Middle frontal gyrus (tissue), 1 donor: ENCODE results near the gene GPR179.
A peak's percentile ranks its signal among the peaks of the same experiment; 100 is the strongest.

Source experiments
- DNase-seq: peaks from one replicate; pipeline ENCODE4 v3.0.0-alpha.2; 2015; ENCODE audit warnings: low spot score; ENCODE audit errors: extremely low spot score

Gene GPR179

DNA sequence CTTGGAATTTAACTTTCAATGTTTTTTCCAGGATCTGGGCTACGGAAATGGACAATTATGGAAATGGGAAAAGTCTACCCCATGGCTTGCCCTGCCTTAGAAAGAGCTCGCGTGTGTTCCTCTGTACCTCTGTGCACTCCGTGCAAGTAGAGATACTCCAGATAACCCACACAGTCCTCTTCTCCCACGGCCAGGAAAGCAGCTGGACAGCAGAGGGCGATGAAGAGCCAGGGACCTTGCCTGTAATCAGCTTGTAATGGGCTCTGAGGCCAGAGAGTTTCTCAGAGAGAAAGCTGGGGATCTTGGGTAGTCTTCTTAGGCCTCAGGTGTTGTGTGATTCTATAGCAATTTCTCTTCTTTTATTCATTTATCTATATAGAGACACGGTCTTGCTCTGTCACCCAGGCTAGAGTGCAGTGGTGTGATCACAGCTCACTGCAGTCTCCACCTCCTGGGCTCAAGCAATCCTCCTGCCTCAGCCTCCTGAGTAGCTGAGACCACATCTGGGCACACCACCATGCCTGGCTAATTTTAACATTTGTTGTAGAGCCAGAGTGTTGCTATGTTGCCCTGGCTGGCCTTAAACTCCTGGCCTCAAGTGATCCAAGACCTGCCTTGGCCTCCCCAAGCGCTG, 5.5 kb upstream of the GPR179 start:
- peak; percentile 76 for DNase-seq

DNA sequence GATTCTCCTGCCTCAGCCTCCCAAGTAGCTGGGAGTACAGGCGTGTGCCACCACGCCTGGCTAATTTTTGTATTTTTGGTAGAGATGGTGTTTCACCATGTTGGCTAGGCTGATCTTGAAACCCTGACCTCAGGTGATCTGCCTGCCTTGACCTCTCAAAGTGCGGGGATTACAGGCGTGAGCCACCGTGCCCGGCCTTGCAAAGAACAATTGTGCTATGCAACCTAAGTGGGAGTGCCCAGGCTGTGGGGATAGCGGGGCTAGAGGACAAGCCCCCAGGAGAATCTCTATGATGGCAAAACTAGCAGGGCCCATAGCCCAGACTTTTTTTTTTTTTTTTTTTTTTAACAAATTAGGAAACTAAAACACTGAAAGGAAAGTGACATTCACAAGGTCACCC, 2.0 kb upstream of the GPR179 start:
- no peak for DNase-seq

GRCh38 chr17:38344420-38344745, 627 bp upstream of the GPR179 start:
- no peak for DNase-seq

- DNase-seq, result no peak
These were observed 709 bp downstream of the GPR179 start for GRCh38 chr17:38342886-38343607.

DNA sequence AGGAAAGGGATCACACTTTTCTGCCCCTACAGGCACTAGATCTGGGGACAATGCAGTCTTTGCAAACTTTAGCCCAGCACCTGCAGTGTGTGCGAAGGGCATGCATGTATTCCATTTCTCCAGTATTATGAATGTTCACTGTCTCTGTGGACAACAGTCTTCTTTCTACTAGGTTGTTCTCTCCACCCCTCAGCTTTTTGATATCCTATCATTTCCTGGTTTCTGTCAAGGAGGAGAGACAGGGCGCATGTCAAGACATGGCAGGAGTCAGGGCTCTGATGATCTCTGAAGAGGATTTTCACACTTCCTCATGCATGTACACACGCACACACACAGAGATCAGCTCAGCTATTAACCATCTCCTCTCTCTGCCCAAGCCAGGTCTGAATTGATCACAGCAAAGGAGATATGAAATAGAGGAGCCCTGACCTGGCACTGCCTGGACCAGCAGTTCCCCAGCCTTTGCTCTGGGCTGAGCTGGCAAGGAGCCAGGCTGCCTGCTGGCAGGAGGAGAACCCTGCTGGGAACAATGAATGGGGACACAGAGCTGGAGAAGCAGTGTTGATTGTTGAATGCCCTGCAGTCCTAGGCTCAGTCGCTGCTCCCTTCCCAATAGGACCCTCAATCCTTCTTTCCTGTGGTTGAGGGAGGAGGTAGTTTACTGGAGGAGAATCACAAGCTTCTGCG, 2.6 kb downstream of the GPR179 start:
- DNase-seq, result peak; percentile 41

GRCh38 chr17:38339891-38340290, 3.9 kb downstream of the GPR179 start:
- no peak for DNase-seq

- no peak for DNase-seq
These were observed 5.2 kb downstream of the GPR179 start for GRCh38 chr17:38338535-38338934.

DNA sequence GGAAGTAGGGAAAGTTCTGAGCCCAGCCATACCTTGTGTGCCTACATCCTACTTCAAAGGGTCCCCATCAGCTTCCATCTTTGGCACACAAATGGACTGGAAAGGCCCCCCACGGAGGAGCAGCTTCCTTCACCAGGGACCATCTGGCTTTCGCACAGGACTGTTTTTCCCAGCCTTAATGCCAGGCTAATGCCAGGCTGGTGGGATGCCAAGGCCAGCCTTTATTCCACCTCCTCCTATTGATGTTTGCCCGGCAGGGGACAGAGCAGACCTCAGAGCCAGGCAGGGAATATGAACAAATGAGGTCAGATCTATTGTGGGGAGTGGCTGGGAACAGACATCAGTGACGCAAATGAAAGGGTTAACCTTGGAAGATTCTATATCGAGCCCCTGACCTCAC, 5.7 kb downstream of the GPR179 start:
- no peak for DNase-seq

- DNase-seq, result no peak
These were observed 6.9 kb downstream of the GPR179 start for GRCh38 chr17:38336838-38337237.

GRCh38 chr17:38334480-38335364, 9.0 kb downstream of the GPR179 start:
- DNase-seq, result no peak

DNA sequence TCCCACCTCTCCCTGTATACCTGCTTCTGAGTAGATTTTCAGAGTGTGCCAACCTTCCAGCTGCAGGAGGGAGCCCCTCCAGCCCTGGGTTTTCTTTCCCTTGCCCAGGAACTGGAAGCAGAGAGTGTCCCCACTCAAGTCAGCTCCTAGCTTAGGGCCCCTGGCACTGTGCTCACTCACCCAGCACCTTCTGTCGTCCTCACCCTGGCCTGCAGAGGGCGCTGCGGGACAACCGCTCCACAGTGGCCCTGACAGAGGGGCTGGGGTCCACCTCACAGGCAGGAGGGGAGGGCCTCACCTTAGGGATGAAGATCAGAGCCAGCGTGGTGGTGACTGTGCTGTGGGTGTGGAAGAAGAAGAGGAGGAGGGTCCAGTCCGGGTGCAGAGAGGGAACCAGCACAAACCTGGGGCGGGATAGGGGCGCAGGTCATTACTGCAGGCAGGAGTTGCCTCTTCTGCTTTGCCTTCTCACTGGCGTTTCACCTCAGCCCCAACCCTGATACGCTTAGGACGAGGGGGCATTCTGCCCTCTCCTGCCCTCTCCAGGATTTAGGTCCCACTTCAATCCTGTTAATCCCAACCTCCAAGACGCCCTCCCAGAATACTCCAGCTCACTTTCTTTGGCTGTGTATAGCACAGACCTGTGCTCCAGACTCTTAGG, 10.0 kb downstream of the GPR179 start:
- no peak for DNase-seq

DNA sequence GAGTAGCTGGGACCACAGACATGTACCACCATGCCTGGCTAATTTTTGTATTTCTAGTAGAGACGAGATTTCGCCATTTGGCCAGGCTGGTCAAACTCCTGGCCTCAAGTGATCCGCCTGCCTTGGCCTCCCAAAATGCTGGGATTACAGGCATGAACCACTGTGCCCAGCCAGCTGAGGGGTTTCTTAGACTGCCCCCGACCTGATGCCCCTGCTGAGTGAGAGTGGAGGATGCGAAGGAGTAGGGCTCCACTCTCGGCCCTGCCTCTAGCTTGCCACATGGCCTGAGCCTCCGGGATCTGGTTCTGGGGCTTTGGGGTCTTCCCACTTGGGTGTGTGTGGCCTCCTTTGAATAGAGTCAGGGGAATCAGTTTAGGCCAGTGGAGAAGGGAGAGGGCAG, 11.0 kb downstream of the GPR179 start:
- DNase-seq, result no peak

DNA sequence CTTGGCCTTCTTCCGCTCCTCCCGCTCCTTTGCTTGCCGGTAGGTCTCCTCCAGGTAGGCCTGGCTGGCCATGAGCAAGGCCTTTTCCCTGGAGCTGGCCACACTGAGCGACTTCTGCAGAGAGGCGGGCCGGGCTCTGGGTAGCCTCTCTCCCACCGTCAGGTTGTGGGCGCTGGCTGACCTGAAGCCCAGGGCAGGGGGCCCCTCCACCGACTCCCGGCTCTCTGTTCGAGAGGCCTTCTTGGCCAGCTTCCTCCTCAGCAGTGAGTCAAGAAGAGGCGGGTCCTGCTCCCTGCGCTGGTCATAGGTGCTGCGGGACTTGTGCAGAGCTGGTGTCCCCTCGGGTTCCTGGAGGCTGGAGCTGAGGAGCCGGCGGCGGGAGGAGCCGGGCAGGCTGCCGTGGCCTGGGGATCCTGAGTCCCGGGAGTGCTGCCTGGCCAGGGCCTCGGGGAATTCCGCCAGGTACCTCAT, 12.8 kb downstream of the GPR179 start:
- DNase-seq, result no peak

- DNase-seq, result no peak
These were observed 13.7 kb downstream of the GPR179 start for GRCh38 chr17:38329808-38330730.

GRCh38 chr17:38329284-38329683, 14.5 kb downstream of the GPR179 start:
- no peak for DNase-seq

DNA sequence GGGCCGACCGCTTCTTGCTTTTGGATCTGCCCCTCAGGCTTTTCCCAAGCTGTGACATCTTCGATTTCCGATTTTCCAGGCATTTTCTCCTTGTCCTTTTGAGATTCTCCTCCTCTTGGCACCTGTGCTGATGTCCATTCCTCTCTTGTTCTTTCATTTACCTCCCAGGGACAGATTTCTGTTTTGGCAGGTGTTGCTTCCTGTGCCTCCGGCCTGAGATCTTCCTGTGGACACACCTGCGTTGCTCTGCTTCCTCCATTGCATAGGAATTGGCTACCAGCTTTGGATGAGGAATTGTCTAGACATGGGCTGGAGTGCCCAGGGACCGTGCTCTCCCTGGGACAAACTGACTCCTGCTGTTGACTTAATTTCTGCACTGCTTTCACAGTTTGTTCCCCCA, 15.1 kb downstream of the GPR179 start:
- no peak for DNase-seq

DNA sequence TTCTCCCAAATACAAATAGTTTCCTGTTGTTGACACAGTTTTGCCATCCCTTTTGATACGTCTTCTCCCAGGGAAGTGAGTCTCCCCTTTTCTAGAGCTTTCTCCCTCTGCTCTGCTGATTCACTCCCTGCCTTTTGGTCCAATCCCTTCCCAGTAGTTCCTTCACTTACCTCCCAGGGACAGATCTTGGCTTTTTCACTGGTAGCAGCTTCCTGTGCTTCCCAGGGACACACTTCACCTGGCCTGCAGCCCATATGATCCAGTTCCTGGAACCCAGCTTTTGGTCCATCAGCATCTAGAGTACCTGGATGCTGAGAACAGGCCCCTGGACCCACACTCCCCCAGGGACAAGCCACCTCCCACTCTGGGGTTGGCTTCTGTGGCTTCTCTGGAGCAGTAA, 15.8 kb downstream of the GPR179 start:
- DNase-seq, result no peak

GRCh38 chr17:38326996-38327792, 16.6 kb downstream of the GPR179 start:
- no peak for DNase-seq

DNA sequence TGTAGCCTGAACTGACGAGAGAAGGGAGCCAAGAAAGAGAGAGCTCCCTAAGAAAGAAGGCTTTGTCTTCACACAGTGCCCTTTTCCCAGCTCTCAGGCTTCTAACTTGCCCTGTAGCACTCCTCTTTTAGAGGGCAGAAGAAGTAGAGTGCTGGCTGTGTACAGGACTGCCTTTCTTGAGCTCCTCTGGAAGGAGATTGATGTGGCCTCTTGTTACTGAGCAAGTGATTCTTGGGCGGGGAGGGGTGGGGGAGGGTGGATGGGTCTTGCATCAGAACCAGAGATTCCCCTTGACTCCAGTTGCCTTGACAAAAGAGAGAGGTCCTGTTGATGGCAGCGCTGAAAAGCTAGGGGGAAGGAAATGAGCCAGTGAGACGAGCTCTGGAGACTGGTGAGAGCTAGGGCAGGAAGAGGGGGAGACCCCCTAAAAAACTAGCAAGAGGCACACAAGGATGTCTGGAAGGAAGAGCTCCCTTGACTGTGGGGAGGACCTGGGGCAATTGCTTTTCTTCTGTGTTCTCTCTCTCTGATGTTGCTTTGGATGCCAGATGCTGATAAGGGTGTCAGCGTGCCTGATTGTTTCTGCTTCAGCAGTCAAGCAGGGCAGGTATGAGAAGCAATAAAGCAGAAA, 18.4 kb downstream of the GPR179 start:
- DNase-seq, result no peak
